H1 (cell line): ENCODE measurements around the gene CCDC89. TPM values are rescaled to one million over a fixed set of nuclear protein-coding genes. Genes with fewer than 3 reads are reported as not detected.

Experiments
- CHD2 ChIP-seq: IDR thresholded peaks from 2 replicates; pipeline ENCODE4 v1.6.1; 2012; ENCODE audit warnings: low read length, improper control_type of control experiment
- GABPA ChIP-seq: IDR thresholded peaks from 2 replicates; pipeline ENCODE4 v1.6.1; 2011; ENCODE audit warnings: mild to moderate bottlenecking, low read length, moderate library complexity, borderline replicate concordance; ENCODE audit not compliant: insufficient read depth
- POLR2AphosphoS5 ChIP-seq: IDR thresholded peaks from 2 replicates; pipeline ENCODE4 v1.6.1; 2011; ENCODE audit warnings: low read depth, low read length
- RFX5 ChIP-seq: IDR thresholded peaks from 2 replicates; pipeline ENCODE4 v1.6.1; 2011; ENCODE audit warnings: low read depth, low read length, improper control_type of control experiment, borderline replicate concordance
- SIN3A ChIP-seq, 2 experiments: IDR thresholded peaks in 1 of 2; conservative IDR thresholded peaks in 1 of 2; 2 replicates each; pipeline ENCODE4 v1.6.1; 2011 to 2012; ENCODE audit warnings: low read length in 2 of 2, improper control_type of control experiment in 1 of 2, low read depth in 1 of 2, mild to moderate bottlenecking in 1 of 2
- SP2 ChIP-seq: IDR thresholded peaks from 2 replicates; pipeline ENCODE4 v1.6.1; 2012; ENCODE audit warnings: mild to moderate bottlenecking, low read length, inconsistent platforms
- TCF12 ChIP-seq: IDR thresholded peaks from 2 replicates; pipeline ENCODE4 v1.6.1; 2011; ENCODE audit warnings: low read depth, mild to moderate bottlenecking, low read length
- polyA plus RNA-seq, 7 experiments: library from polyadenylated mRNA; depleted of rRNA in 3 of 7; stranded (reverse) in 5 of 7; unstranded in 2 of 7; fragments of >200 nt in 5 of 7; fragments of 200-250 nt in 2 of 7; gene quantifications; 1 replicate in 5 of 7; 2 replicates in 1 of 7; 4 replicates in 1 of 7; pipeline versions ENCODE4 v1.2.1 to v1.2.3, GENCODE V29; 2011 to 2013; ENCODE audit warnings: missing spikeins in 2 of 7, mixed read lengths in 2 of 7
- total RNA-seq: library from RNA; stranded (reverse); fragmentation: NEBNext Ultra II Directional; extraction: Animal tissue kit (Norgen Biotek cat#: 25700); gene quantifications from 2 replicates; pipeline ENCODE4 v1.2.1, GENCODE V29; 2021
- TF ChIP-seq, protein P1 (sequence below), 3 experiments: IDR thresholded peaks; 1 replicate in 2 of 3; 2 replicates in 1 of 3; pipeline versions ENCODE4 v1.5.1 to v1.6.1; 2011; ENCODE audit warnings: low read length in 3 of 3, mild to moderate bottlenecking in 3 of 3, inconsistent platforms in 2 of 3, low read depth in 1 of 3, moderate library complexity in 1 of 3; ENCODE audit not compliant: insufficient read depth in 1 of 3; ENCODE audit errors: control extremely low read depth in 1 of 3

CCDC89 gene
- total and polyA plus RNA-seq, 2 of the 8 experiments (the other 6 are each of a cell fraction or from before 2014, with no cell fraction given), result not detected

DNA sequence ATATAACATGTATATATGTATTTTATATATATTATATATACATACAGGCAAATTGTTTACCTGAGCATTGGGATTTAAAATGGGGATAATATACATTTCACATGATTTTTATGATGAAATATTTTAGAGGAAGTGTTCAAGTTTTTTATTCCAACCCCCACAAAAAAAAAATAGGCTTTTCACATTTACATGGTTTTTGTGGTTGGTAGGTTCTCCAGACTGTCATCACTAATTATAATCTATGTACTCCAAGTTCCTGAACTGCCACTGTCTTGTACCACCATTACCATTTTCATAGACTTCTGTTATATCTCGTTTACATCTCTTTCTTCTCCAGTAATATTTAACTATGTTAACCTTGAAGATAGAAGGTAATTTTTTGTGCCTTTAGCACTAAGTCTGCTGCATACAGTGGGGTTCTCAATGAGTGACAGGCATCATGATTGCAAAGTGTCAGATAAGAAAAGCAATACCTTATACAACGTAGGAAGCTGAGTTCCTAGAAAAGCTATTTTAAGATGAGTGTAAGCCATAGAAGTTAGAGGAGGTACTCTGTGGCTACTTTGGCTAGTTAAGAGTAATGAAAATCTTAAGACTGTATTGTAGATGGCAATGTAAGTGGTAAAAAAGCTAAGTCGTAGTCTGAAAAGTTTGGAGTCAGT lies 33.1 kb downstream of the CCDC89 start (continued):
- TF ChIP-seq RFX5 (no peak), POLR2AphosphoS5 (no peak), GABPA (no peak), SIN3A (conservative IDR thresholded peaks at IDR 0.05 in 1 of 2, IDR thresholded peaks at IDR 0.05 in 1 of 2; ENCODE audit: low read depth in 1 of 2, low read length in 2 of 2) (no peak), SP2 (no peak), CHD2 (no peak), TCF12 (no peak)
- TF ChIP-seq, protein P1, sequence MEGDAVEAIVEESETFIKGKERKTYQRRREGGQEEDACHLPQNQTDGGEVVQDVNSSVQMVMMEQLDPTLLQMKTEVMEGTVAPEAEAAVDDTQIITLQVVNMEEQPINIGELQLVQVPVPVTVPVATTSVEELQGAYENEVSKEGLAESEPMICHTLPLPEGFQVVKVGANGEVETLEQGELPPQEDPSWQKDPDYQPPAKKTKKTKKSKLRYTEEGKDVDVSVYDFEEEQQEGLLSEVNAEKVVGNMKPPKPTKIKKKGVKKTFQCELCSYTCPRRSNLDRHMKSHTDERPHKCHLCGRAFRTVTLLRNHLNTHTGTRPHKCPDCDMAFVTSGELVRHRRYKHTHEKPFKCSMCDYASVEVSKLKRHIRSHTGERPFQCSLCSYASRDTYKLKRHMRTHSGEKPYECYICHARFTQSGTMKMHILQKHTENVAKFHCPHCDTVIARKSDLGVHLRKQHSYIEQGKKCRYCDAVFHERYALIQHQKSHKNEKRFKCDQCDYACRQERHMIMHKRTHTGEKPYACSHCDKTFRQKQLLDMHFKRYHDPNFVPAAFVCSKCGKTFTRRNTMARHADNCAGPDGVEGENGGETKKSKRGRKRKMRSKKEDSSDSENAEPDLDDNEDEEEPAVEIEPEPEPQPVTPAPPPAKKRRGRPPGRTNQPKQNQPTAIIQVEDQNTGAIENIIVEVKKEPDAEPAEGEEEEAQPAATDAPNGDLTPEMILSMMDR (IDR thresholded peaks at IDR 0.05; ENCODE audit: control extremely low read depth in 1 of 3, insufficient read depth in 1 of 3, low read depth in 1 of 3, low read length in 3 of 3), result no peak
